Heart left ventricle (tissue), 13 donors: Measurements from ENCODE around the gene COL6A1.

ENCODE experiments used
- CTCF ChIP-seq, 12 donors: fragments of 200-600 bp; sonication (generic) in 4 of 12; IDR thresholded peaks; one replicate each; pipeline versions ENCODE4 v1.5.0 to v1.8.0; 2018 to 2022; ENCODE audit warnings: antibody characterized with exemption in 12 of 12, mild to moderate bottlenecking in 5 of 12
- POLR2A ChIP-seq, 2 donors: fragments of 450-650 bp; IDR thresholded peaks; one replicate each; pipeline ENCODE4 v1.6.1; 2017; ENCODE audit warnings: antibody characterized with exemption in 2 of 2, mild to moderate bottlenecking in 2 of 2, moderate library complexity in 2 of 2
- donor health status: ischemic (EF 13 %, LVEDD 7.1; RV severe dilation, severe dysfunction).
- donor health status: DM: no; HTN: yes; CAD: no.
- donor health status: DM: no; HTN: no; CAD: no.
- donor health status: ischemic (EF 25% LVEDD 6.9; RV normal size, moderate dysfunction).
- donor health status: ischemic (EF 25% LVEDD 5.7; RV mildly dilated, moderate dysfunction).
- donor health status: ischemic (EF 35%, LVEDD 5.7; RV mildly dilated, moderate dysfunction).
- donor health status: nonischemic (EF 11% LVEDD 7.7; RV severe dilation, severe dysfunction).
- donor health status: DM: yes; HTN: yes; CAD: no.
- donor health status: PGD.
- donor health status: ischemic (EF 29% LVEDD 5.4; RV normal size, mild dysfunction).
- donor health status: nonischemic (EF 23%, LVEDD 6.1; RV moderate dilation, normal function).

- TF ChIP-seq CTCF (IDR thresholded peaks at IDR 0.05) (no peak), POLR2A (IDR thresholded peaks at IDR 0.05) (no peak)
These were observed 42.0 kb downstream of the COL6A1 start for GRCh38 chr21:46023555-46023954.
